HepG2 (cell line): ENCODE results near the gene CAST. TPM values are rescaled to one million over a fixed set of nuclear protein-coding genes. Genes with fewer than 3 reads are reported as not detected.

Source experiments
- ATAC-seq: fragments of 200-7000 bp; cut with Tn5 transposase; 3 replicates; pipeline ENCODE4 v1.9.1; 2020; ENCODE audit warnings: mild to moderate bottlenecking, moderate library complexity
- BruUV-seq: library from RNA; stranded (reverse); fragments of 400-500 nt; replicated peaks from 2 replicates; lab custom pipeline; 2021; lab: Mats Ljungman, UMichigan
- CTCF ChIA-PET: fragments of 300-600 bp; formaldehyde crosslinking; extraction: SDS; loops from one replicate; lab custom pipeline; 2021; ENCODE audit warnings: low total read pairs, inconsistent platforms, low intra/inter-chr PET ratio; lab: Yijun Ruan, JAX
- POLR2A ChIA-PET: fragments of 350-600 bp; sonication (Branson Sonifier 250); formaldehyde crosslinking; loops from one replicate; lab custom pipeline; 2020; ENCODE audit warnings: antibody characterized with exemption, inconsistent platforms; lab: Yijun Ruan, JAX
- DNase-seq: peaks from one replicate; pipeline ENCODE4 v3.0.0-alpha.2; 2015; ENCODE audit warnings: low spot score
- FAIRE-seq: peaks from 3 replicates; lab custom pipeline; 2011; peaks lifted over from hg19 to GRCh38; lab: Jason Lieb, UNC
- H2AFZ ChIP-seq: one replicate; pipeline ENCODE4 v1.6.1; 2011; ENCODE audit warnings: low read length, inconsistent platforms
- H3K27ac ChIP-seq: fragments of 300-600 bp; 3 replicates; pipeline ENCODE4 v1.8.0; 2011; ENCODE audit warnings: mixed run types, mild to moderate bottlenecking, mixed read lengths, low read length, inconsistent platforms; ENCODE audit not compliant: insufficient read depth; ENCODE audit errors: extremely low read length
- H3K27me3 ChIP-seq, 2 experiments: fragments of 200-600 bp in 1 of 2; 2 replicates in 1 of 2; 3 replicates in 1 of 2; pipeline versions ENCODE4 v1.6.0 to v1.8.0; 2011; ENCODE audit warnings: low read length in 2 of 2, mild to moderate bottlenecking in 2 of 2, moderate library complexity in 2 of 2, inconsistent platforms in 1 of 2; ENCODE audit not compliant: insufficient read depth in 2 of 2, control insufficient read depth in 1 of 2
- H3K36me3 ChIP-seq, 2 experiments: fragments of 200-600 bp in 1 of 2; replicated peaks in 1 of 2; 2 replicates in 1 of 2; 3 replicates in 1 of 2; pipeline versions ENCODE4 v1.5.1 to v1.8.0; 2011; ENCODE audit warnings: low read length in 2 of 2, inconsistent platforms in 1 of 2; ENCODE audit not compliant: insufficient read depth in 2 of 2, control insufficient read depth in 1 of 2
- H3K4me1 ChIP-seq: 2 replicates; pipeline ENCODE4 v1.5.1; 2012; ENCODE audit warnings: low read length, inconsistent platforms; ENCODE audit not compliant: insufficient read depth
- H3K4me2 ChIP-seq: 2 replicates; pipeline ENCODE4 v1.6.0; 2011; ENCODE audit warnings: low read depth, low read length, inconsistent platforms
- H3K4me3 ChIP-seq, 3 experiments: fragments of 200-600 bp in 1 of 3; sonication (generic), shearing (Covaris generic) in 1 of 3; replicated peaks in 1 of 3; 2 replicates each; pipeline ENCODE4 v1.5.1; 2011 to 2016; ENCODE audit warnings: low read length in 3 of 3, inconsistent platforms in 2 of 3, low read depth in 2 of 3, mild to moderate bottlenecking in 2 of 3, control low read depth in 1 of 3, mixed read lengths in 1 of 3; ENCODE audit not compliant: insufficient read depth in 1 of 3
- H3K79me2 ChIP-seq: one replicate; pipeline ENCODE4 v1.6.1; 2011; ENCODE audit warnings: low read length, inconsistent platforms; ENCODE audit not compliant: insufficient read depth
- H3K9ac ChIP-seq: 2 replicates; pipeline ENCODE4 v1.6.0; 2011; ENCODE audit warnings: mild to moderate bottlenecking, low read depth, low read length, inconsistent platforms; ENCODE audit not compliant: insufficient read depth
- H3K9me3 ChIP-seq: 2 replicates; pipeline ENCODE4 v1.5.1; 2012; ENCODE audit warnings: mild to moderate bottlenecking, low read length
- H4K20me1 ChIP-seq: 2 replicates; pipeline ENCODE4 v1.6.0; 2011; ENCODE audit warnings: inconsistent platforms, mild to moderate bottlenecking, low read length, moderate library complexity; ENCODE audit not compliant: insufficient read depth
- FOXA3 ChIP-seq: IDR thresholded peaks from 2 replicates; pipeline ENCODE4 v1.6.1; 2016; ENCODE audit warnings: missing genetic modification reagents, missing compliant biosample characterization
- HNRNPK ChIP-seq: fragments of 200-400 bp; formaldehyde crosslinking; IDR thresholded peaks from 2 replicates; pipeline ENCODE4 v1.6.1; 2018; ENCODE audit warnings: low read length, low read depth, moderate library complexity, mild to moderate bottlenecking; ENCODE audit not compliant: poor library complexity, severe bottlenecking
- IRX3 ChIP-seq: sonication (generic); formaldehyde crosslinking; IDR thresholded peaks from 2 replicates; pipeline ENCODE4 v1.8.1; 2023; ENCODE audit warnings: mild to moderate bottlenecking, low read depth, missing genetic modification reagents, borderline replicate concordance
- JARID2 ChIP-seq: sonication (generic); formaldehyde crosslinking; IDR thresholded peaks from 2 replicates; pipeline ENCODE4 v1.8.1; 2023; ENCODE audit warnings: missing genetic modification reagents, inconsistent platforms; ENCODE audit not compliant: insufficient replicate concordance
- NCOA5 ChIP-seq: sonication (generic); formaldehyde crosslinking; IDR thresholded peaks from 2 replicates; pipeline ENCODE4 v1.4.0; 2020; ENCODE audit warnings: missing genetic modification reagents
- NR2F2 ChIP-seq: IDR thresholded peaks from 2 replicates; pipeline ENCODE4 v1.6.1; 2012; ENCODE audit warnings: low read depth, inconsistent platforms, borderline replicate concordance
- SOX13 ChIP-seq, 3 experiments: fragments of 450-650 bp in 1 of 3; sonication (generic) in 1 of 3; formaldehyde crosslinking in 1 of 3; IDR thresholded peaks in 2 of 3; conservative IDR thresholded peaks in 1 of 3; 2 replicates each; pipeline versions ENCODE4 v1.5.0 to v1.6.1; 2016 to 2020; ENCODE audit warnings: antibody characterized with exemption in 1 of 3, mild to moderate bottlenecking in 1 of 3, missing compliant biosample characterization in 1 of 3, missing genetic modification reagents in 1 of 3, moderate library complexity in 1 of 3
- TOE1 ChIP-seq: sonication (generic); formaldehyde crosslinking; IDR thresholded peaks from 2 replicates; pipeline ENCODE4 v1.4.0; 2020; ENCODE audit warnings: mild to moderate bottlenecking, missing genetic modification reagents
- ZNF343 ChIP-seq: sonication (generic); formaldehyde crosslinking; IDR thresholded peaks from 2 replicates; pipeline ENCODE4 v1.4.0; 2020; ENCODE audit warnings: mild to moderate bottlenecking, missing genetic modification reagents
- in situ Hi-C: cut with HindIII; loops from 2 replicates; pipeline ENCODE4 v1.10.0; 2017; ENCODE audit warnings: low pct_unique_long_range_greater_than_20kb; ENCODE audit not compliant: extremely low pct_ligation_motif_present
- intact Hi-C: fragments of 100-400 bp; cut with micrococcal nuclease; formaldehyde crosslinking; loops from one replicate; pipeline ENCODE4 v1.10.0; 2022; ENCODE audit not compliant: unreplicated experiment
- polyA plus RNA-seq, 8 experiments: library from polyadenylated mRNA; depleted of rRNA in 3 of 8; stranded (reverse) in 7 of 8; unstranded in 1 of 8; fragments of >200 nt; fragmentation: Illumina TruSeq in 4 of 8; extraction: Trizol in 4 of 8; gene quantifications; 2 replicates each; pipeline versions ENCODE4 v1.2.1 to v1.2.3, GENCODE V29; 2011 to 2016; ENCODE audit warnings: low read depth in 4 of 8, missing spikeins in 1 of 8, mixed read lengths in 1 of 8; ENCODE audit not compliant: insufficient read depth in 1 of 8
- total RNA-seq, 5 experiments: library from RNA; depleted of rRNA; stranded (reverse); fragments of >200 nt; fragmentation: Illumina TruSeq; extraction: Trizol; gene quantifications; 2 replicates each; pipeline ENCODE4 v1.2.3, GENCODE V29; 2016; ENCODE audit warnings: low read depth in 1 of 5
- TF ChIP-seq, protein P1 (sequence below): sonication (generic); formaldehyde crosslinking; IDR thresholded peaks from 2 replicates; pipeline ENCODE4 v1.4.0; 2020; ENCODE audit warnings: mild to moderate bottlenecking, missing genetic modification reagents
- TF ChIP-seq, protein P2 (sequence below): IDR thresholded peaks from 2 replicates; pipeline ENCODE4 v1.6.1; 2018; ENCODE audit warnings: missing genetic modification reagents, mild to moderate bottlenecking, missing compliant biosample characterization
- TF ChIP-seq, protein P3 (sequence below): IDR thresholded peaks from 2 replicates; pipeline ENCODE4 v1.6.1; 2018; ENCODE audit warnings: missing genetic modification reagents
- TF ChIP-seq, protein P4 (sequence below): sonication (generic); formaldehyde crosslinking; IDR thresholded peaks from 2 replicates; pipeline ENCODE4 v1.5.0; 2020; ENCODE audit warnings: missing genetic modification reagents, mild to moderate bottlenecking, borderline replicate concordance
- TF ChIP-seq, protein P5 (sequence below): sonication (generic); formaldehyde crosslinking; IDR thresholded peaks from 2 replicates; pipeline ENCODE4 v1.5.1; 2020; ENCODE audit warnings: missing genetic modification reagents, mild to moderate bottlenecking, borderline replicate concordance
- TF ChIP-seq, protein P6 (sequence below): sonication (generic); formaldehyde crosslinking; IDR thresholded peaks from 2 replicates; pipeline ENCODE4 v1.4.0; 2020; ENCODE audit warnings: mild to moderate bottlenecking, missing genetic modification reagents

Gene CAST
- total and polyA plus RNA-seq, 2 of the 13 experiments (the other 11 are each of a cell fraction or from before 2014, with no cell fraction given) = 42.1 to 67.6 TPM

DNA sequence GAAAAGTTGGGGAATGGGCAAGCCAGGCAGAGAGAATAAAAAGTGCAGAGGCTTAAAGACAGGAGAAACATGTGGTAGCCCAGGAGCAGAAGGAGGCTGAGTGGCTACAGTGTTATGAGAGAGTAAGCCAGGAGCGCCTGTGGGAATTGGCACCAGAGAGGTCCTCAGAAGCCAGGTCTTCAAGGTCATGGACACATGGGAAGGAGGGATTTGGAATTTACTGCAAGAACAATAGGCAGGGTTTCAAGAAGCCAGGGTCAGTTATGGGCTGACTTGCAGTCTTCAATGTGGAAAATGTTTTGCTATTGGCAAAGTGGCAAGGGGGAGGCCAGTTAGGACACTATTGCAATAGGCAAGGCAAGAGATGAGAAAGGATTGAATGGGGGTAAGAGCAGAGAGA is 116.2 kb downstream of the CAST start (continued):
- TF ChIP-seq, protein P1, sequence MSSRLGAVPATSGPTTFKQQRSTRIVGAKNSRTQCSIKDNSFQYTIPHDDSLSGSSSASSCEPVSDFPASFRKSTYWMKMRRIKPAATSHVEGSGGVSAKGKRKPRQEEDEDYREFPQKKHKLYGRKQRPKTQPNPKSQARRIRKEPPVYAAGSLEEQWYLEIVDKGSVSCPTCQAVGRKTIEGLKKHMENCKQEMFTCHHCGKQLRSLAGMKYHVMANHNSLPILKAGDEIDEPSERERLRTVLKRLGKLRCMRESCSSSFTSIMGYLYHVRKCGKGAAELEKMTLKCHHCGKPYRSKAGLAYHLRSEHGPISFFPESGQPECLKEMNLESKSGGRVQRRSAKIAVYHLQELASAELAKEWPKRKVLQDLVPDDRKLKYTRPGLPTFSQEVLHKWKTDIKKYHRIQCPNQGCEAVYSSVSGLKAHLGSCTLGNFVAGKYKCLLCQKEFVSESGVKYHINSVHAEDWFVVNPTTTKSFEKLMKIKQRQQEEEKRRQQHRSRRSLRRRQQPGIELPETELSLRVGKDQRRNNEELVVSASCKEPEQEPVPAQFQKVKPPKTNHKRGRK (CRISPR knock-in tag) = no peak
- TF ChIP-seq, protein P2, sequence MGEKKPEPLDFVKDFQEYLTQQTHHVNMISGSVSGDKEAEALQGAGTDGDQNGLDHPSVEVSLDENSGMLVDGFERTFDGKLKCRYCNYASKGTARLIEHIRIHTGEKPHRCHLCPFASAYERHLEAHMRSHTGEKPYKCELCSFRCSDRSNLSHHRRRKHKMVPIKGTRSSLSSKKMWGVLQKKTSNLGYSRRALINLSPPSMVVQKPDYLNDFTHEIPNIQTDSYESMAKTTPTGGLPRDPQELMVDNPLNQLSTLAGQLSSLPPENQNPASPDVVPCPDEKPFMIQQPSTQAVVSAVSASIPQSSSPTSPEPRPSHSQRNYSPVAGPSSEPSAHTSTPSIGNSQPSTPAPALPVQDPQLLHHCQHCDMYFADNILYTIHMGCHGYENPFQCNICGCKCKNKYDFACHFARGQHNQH (CRISPR knock-in tag) = no peak
- TF ChIP-seq TOE1 (CRISPR knock-in tag) (no peak), HNRNPK (no peak)

DNA sequence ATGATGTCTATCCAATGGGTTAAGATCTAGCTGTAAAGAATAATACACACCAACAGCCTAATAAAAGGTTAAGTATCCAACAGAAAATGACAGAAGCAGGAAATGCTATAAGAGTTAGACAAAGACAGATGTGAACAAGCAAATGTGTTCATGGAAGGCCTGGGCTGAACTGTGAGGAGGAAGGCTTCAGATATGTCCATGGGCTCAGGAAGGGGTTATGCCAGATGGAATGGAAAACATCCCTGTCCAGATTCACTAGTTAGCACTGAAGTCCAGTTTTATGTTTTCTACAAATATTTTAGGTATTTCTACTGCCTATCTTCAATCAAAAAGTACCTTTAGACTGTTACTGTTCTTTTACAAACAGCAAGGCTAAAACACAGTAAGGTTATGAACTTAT is 118.5 kb downstream of the CAST start:
- BruUV-seq = no TSS peak
- peaks cover 17% of the 10 kb centered on the region for H3K4me1 ChIP-seq
- H3K27ac ChIP-seq = peak overlapping the region; percentile 10
- DNase-seq = no peak
- no peaks in the 10 kb centered on the region for H3K79me2 ChIP-seq
- no peak for FAIRE-seq
- H2AFZ ChIP-seq = no peak overlapping the region
- intact Hi-C loops (no loop called here), in situ Hi-C loops (no loop called here)
- no peak overlapping the region for H3K9ac ChIP-seq
- no peaks in the 10 kb centered on the region for H3K9me3 ChIP-seq
- H3K27me3 ChIP-seq = no peaks in the 10 kb centered on the region
- H3K36me3 ChIP-seq = peaks cover 4 to 52% of the 10 kb centered on the region in 2 experiments
- no peak overlapping the region for H3K4me2 ChIP-seq
- ChIA-PET POLR2A (interaction anchor here (1.0 to 1.1 kb wide), 2 partner anchors 27 to 155 kb away, joined by 3 to 4 read pairs; partner anchors contain the start of genes ERAP1 and LNPEP), CTCF (no interaction called here)
- no peak for ATAC-seq
- H4K20me1 ChIP-seq = no peaks in the 10 kb centered on the region
- no peak overlapping the region for H3K4me3 ChIP-seq
- TF ChIP-seq IRX3 (CRISPR knock-in tag) (no peak), JARID2 (no peak), NR2F2 (no peak), FOXA3 (CRISPR knock-in tag) (no peak), ZNF343 (CRISPR knock-in tag) (no peak), SOX13 (IDR thresholded peaks at IDR 0.05) (no peak), SOX13 (CRISPR knock-in tag; conservative IDR thresholded peaks at IDR 0.05 in 1 of 2, IDR thresholded peaks at IDR 0.05 in 1 of 2) (no peak), NCOA5 (CRISPR knock-in tag) (no peak)
- TF ChIP-seq, protein P3, sequence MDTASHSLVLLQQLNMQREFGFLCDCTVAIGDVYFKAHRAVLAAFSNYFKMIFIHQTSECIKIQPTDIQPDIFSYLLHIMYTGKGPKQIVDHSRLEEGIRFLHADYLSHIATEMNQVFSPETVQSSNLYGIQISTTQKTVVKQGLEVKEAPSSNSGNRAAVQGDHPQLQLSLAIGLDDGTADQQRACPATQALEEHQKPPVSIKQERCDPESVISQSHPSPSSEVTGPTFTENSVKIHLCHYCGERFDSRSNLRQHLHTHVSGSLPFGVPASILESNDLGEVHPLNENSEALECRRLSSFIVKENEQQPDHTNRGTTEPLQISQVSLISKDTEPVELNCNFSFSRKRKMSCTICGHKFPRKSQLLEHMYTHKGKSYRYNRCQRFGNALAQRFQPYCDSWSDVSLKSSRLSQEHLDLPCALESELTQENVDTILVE (CRISPR knock-in tag) = no peak
- TF ChIP-seq, protein P4, sequence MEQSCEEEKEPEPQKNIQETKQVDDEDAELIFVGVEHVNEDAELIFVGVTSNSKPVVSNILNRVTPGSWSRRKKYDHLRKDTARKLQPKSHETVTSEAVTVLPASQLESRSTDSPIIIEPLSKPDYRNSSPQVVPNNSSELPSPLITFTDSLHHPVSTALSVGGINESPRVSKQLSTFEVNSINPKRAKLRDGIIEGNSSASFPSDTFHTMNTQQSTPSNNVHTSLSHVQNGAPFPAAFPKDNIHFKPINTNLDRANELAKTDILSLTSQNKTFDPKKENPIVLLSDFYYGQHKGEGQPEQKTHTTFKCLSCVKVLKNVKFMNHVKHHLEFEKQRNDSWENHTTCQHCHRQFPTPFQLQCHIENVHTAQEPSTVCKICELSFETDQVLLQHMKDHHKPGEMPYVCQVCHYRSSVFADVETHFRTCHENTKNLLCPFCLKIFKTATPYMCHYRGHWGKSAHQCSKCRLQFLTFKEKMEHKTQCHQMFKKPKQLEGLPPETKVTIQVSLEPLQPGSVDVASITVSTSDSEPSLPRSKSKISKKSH (CRISPR knock-in tag) = no peak
- TF ChIP-seq, protein P5, sequence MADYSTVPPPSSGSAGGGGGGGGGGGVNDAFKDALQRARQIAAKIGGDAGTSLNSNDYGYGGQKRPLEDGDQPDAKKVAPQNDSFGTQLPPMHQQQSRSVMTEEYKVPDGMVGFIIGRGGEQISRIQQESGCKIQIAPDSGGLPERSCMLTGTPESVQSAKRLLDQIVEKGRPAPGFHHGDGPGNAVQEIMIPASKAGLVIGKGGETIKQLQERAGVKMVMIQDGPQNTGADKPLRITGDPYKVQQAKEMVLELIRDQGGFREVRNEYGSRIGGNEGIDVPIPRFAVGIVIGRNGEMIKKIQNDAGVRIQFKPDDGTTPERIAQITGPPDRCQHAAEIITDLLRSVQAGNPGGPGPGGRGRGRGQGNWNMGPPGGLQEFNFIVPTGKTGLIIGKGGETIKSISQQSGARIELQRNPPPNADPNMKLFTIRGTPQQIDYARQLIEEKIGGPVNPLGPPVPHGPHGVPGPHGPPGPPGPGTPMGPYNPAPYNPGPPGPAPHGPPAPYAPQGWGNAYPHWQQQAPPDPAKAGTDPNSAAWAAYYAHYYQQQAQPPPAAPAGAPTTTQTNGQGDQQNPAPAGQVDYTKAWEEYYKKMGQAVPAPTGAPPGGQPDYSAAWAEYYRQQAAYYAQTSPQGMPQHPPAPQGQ = no peak
- TF ChIP-seq, protein P6, sequence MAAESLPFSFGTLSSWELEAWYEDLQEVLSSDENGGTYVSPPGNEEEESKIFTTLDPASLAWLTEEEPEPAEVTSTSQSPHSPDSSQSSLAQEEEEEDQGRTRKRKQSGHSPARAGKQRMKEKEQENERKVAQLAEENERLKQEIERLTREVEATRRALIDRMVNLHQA (CRISPR knock-in tag) = no peak
